ENCODE results near the gene KMT2B.
"Not testable (repeated sequence)": the region's sequence is repeated elsewhere in the genome, so short reads cannot be mapped to it uniquely, and the experiment has no call there.

Gene KMT2B

DNA sequence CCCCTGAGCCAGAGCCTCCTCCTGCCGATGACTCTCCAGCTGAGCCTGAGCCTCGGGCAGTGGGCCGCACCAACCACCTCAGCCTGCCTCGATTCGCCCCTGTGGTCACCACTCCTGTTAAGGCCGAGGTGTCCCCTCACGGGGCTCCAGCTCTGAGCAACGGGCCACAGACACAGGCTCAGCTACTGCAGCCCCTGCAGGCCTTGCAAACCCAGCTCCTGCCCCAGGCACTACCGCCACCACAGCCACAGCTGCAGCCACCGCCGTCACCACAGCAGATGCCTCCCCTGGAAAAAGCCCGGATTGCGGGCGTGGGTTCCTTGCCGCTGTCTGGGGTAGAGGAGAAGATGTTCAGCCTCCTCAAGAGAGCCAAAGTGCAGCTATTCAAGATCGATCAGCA, 3.6 kb downstream of the KMT2B start:
- WGBS = 96% methylated on average over 16 of the region's 16 CpGs
- H3K4me1 ChIP-seq (ENCODE audit: insufficient read depth, low read length) = peaks cover 5% of the 10 kb centered on the region; the same call in 1 of the 2 replicates
- no peak overlapping the region for H3K27ac ChIP-seq (ENCODE audit: low read depth, low read length)
- H3K27me3 ChIP-seq (ENCODE audit: insufficient read depth, low read length) = no peaks in the 10 kb centered on the region
- H3K9ac ChIP-seq (ENCODE audit: low read depth, low read length) = no peak overlapping the region
- H3K36me3 ChIP-seq (ENCODE audit: insufficient read depth, low read length) = peaks cover 63% of the 10 kb centered on the region
- H3K4me3 ChIP-seq (ENCODE audit: low read length) = no peak overlapping the region
- no peaks in the 10 kb centered on the region for H3K9me3 ChIP-seq (ENCODE audit: insufficient read depth, low read depth, low read length)

DNA sequence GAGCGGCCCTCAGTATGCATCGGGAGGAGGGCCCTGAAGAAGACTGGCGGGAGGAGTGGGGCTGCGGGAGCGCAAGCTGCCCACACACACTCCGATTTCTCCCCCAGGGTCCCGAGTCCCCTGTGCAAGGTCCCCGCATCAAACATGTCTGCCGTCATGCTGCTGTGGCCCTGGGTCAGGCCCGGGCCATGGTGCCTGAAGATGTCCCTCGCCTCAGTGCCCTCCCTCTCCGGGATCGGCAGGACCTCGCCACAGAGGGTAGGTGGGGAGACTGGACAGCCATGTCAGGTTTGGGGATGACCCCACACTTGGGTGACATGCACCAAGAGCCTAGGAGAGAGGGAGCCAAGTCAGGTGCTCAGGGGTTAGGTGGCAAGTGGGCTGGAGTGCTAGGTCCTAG, 4.7 kb downstream of the KMT2B start:
- peaks cover 72% of the 10 kb centered on the region for H3K36me3 ChIP-seq (ENCODE audit: insufficient read depth, low read length)
- peaks cover 5% of the 10 kb centered on the region; the same call in 1 of the 2 replicates for H3K4me1 ChIP-seq (ENCODE audit: insufficient read depth, low read length)
- H3K27me3 ChIP-seq (ENCODE audit: insufficient read depth, low read length) = no peaks in the 10 kb centered on the region
- 95% methylated on average over 14 of the region's 14 CpGs for WGBS
- H3K4me3 ChIP-seq (ENCODE audit: low read length) = no peak overlapping the region
- no peak overlapping the region for H3K27ac ChIP-seq (ENCODE audit: low read depth, low read length)
- H3K9ac ChIP-seq (ENCODE audit: low read depth, low read length) = no peak overlapping the region
- H3K9me3 ChIP-seq (ENCODE audit: insufficient read depth, low read depth, low read length) = no peaks in the 10 kb centered on the region

DNA sequence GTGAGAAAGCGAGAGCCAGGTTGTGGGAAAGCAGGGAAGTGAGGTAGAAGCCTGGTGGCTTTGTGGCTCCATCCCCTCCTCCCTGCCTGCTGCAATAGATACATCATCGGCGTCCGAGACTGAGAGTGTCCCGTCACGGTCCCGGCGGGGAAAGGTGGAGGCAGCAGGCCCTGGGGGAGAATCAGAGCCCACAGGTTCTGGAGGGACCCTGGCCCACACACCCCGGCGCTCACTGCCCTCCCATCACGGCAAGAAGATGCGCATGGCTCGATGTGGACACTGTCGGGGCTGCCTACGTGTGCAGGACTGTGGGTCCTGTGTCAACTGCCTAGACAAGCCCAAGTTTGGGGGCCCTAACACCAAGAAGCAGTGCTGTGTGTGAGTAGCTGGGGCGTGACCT, 5.1 kb downstream of the KMT2B start:
- Histone ChIP-seq H3K27me3 (ENCODE audit: insufficient read depth, low read length) (no peaks in the 10 kb centered on the region), H3K4me1 (ENCODE audit: insufficient read depth, low read length) (peaks cover 5% of the 10 kb centered on the region; the same call in 1 of the 2 replicates), H3K27ac (ENCODE audit: low read depth, low read length) (no peak overlapping the region), H3K36me3 (ENCODE audit: insufficient read depth, low read length) (peaks cover 76% of the 10 kb centered on the region), H3K9ac (ENCODE audit: low read depth, low read length) (no peak overlapping the region), H3K4me3 (ENCODE audit: low read length) (no peak overlapping the region), H3K9me3 (ENCODE audit: insufficient read depth, low read depth, low read length) (no peaks in the 10 kb centered on the region)
- WGBS = 95% methylated on average over 16 of the region's 16 CpGs

DNA sequence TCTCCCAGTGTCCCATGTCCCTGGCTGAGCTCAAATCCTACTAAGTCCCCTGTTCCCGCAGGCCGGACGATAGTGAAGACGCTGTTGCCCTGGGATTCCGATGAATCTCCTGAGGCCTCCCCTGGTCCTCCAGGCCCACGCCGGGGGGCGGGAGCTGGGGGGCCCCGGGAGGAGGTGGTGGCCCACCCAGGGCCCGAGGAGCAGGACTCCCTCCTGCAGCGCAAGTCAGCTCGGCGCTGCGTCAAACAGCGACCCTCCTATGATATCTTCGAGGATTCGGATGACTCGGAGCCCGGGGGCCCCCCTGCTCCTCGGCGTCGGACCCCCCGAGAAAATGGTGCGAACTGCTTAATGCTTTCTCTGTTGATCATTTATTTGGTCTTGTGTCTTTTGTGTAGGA, 5.9 kb downstream of the KMT2B start:
- H3K9me3 ChIP-seq (ENCODE audit: insufficient read depth, low read depth, low read length) = no peaks in the 10 kb centered on the region
- 97% methylated on average over 24 of the region's 24 CpGs for WGBS
- no peak overlapping the region for H3K9ac ChIP-seq (ENCODE audit: low read depth, low read length)
- peaks cover 5% of the 10 kb centered on the region; the same call in 1 of the 2 replicates for H3K4me1 ChIP-seq (ENCODE audit: insufficient read depth, low read length)
- no peak overlapping the region for H3K27ac ChIP-seq (ENCODE audit: low read depth, low read length)
- H3K4me3 ChIP-seq (ENCODE audit: low read length) = no peak overlapping the region
- peaks cover 84% of the 10 kb centered on the region for H3K36me3 ChIP-seq (ENCODE audit: insufficient read depth, low read length)
- no peaks in the 10 kb centered on the region for H3K27me3 ChIP-seq (ENCODE audit: insufficient read depth, low read length)

DNA sequence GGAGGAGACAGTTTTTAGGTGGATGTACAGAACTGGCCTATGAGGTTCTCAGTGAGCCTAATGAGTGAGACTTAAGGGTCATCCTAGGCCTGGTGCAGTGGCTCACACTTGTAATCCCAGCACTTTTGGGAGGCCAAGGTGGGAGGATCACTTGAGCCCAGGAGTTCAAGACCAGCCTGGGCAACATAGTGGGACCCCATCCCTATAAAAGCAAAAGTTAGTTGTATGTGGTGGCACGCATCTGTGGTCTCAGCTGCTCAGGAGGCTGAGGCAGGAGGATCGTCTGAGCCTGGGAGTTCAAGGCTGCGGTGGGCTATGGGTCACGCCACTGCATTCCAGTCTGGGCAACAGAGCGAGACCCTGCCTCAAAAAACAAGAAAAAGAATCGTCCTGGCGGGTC, 6.3 kb downstream of the KMT2B start:
- not testable (repeated sequence) for H3K9me3 ChIP-seq (ENCODE audit: insufficient read depth, low read depth, low read length); H3K4me3 ChIP-seq (ENCODE audit: low read length); H3K27ac ChIP-seq (ENCODE audit: low read depth, low read length); H3K27me3 ChIP-seq (ENCODE audit: insufficient read depth, low read length); H3K9ac ChIP-seq (ENCODE audit: low read depth, low read length); H3K4me1 ChIP-seq (ENCODE audit: insufficient read depth, low read length)
- 92% methylated on average over 7 of the region's 7 CpGs for WGBS
- H3K36me3 ChIP-seq (ENCODE audit: insufficient read depth, low read length) = peaks cover 88% of the 10 kb centered on the region

DNA sequence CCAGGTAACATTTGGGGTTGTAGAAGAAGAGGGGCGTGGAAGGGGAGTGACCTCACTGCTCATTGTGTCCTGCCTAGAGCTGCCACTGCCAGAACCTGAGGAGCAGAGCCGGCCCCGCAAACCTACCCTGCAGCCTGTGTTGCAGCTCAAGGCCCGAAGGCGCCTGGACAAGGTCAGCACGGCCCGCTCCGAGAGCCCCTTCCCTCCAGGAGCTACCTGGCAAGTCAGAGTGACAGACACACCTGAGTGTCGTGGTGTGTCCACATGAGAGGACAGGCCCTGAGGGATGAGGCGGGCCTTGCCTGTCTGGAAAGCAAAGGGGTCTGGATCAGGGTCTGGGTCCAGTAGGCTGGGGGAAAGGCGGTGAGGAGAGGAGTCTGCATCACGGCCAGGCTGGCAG, 6.8 kb downstream of the KMT2B start:
- Histone ChIP-seq H3K9ac (ENCODE audit: low read depth, low read length) (no peak overlapping the region), H3K4me1 (ENCODE audit: insufficient read depth, low read length) (no peaks in the 10 kb centered on the region), H3K9me3 (ENCODE audit: insufficient read depth, low read depth, low read length) (no peaks in the 10 kb centered on the region), H3K4me3 (ENCODE audit: low read length) (no peak overlapping the region), H3K27me3 (ENCODE audit: insufficient read depth, low read length) (no peaks in the 10 kb centered on the region), H3K36me3 (ENCODE audit: insufficient read depth, low read length) (peaks cover 93% of the 10 kb centered on the region), H3K27ac (ENCODE audit: low read depth, low read length) (no peak overlapping the region)
- WGBS = 95% methylated on average over 12 of the region's 12 CpGs

DNA sequence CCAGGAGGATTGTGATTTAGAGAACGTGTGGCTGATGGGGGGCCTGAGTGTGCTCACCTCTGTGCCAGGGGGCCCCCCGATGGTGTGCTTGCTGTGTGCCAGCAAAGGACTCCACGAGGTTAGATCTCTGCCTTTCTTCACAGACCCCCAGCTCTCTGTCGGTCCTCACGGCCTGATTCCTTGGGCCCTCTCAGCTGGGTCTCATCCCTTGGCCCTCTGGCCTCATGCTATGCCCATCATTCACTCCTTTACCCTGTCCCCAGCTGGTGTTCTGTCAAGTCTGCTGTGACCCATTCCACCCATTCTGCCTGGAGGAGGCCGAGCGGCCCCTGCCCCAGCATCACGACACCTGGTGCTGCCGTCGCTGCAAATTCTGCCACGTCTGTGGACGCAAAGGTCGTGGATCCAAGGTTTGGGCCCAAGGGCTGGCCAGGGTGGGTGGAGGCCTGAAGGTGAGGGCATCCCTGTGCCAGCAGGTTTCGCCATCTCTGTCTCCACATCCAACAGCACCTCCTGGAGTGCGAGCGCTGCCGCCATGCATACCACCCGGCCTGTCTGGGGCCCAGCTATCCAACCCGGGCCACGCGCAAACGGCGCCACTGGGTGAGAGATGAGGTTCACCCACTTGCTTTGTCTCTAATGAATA, 7.5 kb downstream of the KMT2B start:
- Histone ChIP-seq H3K9me3 (ENCODE audit: insufficient read depth, low read depth, low read length) (no peaks in the 10 kb centered on the region), H3K27me3 (ENCODE audit: insufficient read depth, low read length) (no peaks in the 10 kb centered on the region), H3K36me3 (ENCODE audit: insufficient read depth, low read length) (peaks cover 95% of the 10 kb centered on the region), H3K27ac (ENCODE audit: low read depth, low read length) (no peak overlapping the region), H3K4me3 (ENCODE audit: low read length) (no peak overlapping the region), H3K9ac (ENCODE audit: low read depth, low read length) (no peak overlapping the region), H3K4me1 (ENCODE audit: insufficient read depth, low read length) (no peaks in the 10 kb centered on the region)
- 96% methylated on average over 23 of the region's 23 CpGs for WGBS

DNA sequence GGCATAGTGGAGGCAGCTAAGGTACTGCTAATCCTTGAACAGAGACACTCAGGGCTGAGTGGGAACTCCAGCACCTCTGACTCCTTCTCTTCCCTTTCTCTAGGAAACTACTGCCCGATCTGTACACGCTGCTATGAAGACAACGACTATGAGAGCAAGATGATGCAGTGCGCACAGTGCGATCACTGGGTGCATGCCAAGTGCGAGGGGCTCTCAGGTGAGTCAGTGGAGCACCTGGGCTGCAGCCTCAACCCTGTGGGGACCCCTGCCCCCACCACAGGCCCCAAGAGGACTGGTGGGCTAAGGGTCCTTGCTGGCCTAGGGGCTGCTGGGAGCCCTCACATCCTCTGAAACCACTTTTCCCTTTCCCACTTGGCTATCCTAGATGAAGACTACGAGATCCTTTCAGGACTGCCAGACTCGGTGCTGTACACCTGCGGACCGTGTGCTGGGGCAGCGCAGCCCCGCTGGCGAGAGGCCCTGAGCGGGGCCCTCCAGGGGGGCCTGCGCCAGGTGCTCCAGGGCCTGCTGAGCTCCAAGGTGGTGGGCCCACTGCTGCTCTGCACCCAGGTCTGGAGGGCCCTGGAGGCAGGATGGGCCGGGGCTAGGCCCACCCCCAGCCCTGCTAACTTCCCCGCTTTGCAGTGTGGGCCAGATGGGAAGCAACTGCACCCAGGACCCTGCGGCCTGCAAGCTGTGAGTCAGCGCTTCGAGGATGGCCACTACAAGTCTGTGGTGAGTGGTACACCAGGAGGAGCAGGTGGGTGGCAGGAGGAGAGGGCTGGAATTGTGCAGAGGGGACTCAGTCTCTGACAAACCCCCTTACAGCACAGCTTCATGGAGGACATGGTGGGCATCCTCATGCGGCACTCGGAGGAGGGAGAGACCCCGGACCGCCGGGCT, 9.5 kb downstream of the KMT2B start:
- Histone ChIP-seq H3K27me3 (ENCODE audit: insufficient read depth, low read length) (no peaks in the 10 kb centered on the region), H3K36me3 (ENCODE audit: insufficient read depth, low read length) (peaks cover 96% of the 10 kb centered on the region), H3K4me1 (ENCODE audit: insufficient read depth, low read length) (no peaks in the 10 kb centered on the region), H3K4me3 (ENCODE audit: low read length) (no peak overlapping the region), H3K9me3 (ENCODE audit: insufficient read depth, low read depth, low read length) (no peaks in the 10 kb centered on the region), H3K27ac (ENCODE audit: low read depth, low read length) (no peak overlapping the region), H3K9ac (ENCODE audit: low read depth, low read length) (no peak overlapping the region)
- WGBS = 96% methylated on average over 25 of the region's 25 CpGs

DNA sequence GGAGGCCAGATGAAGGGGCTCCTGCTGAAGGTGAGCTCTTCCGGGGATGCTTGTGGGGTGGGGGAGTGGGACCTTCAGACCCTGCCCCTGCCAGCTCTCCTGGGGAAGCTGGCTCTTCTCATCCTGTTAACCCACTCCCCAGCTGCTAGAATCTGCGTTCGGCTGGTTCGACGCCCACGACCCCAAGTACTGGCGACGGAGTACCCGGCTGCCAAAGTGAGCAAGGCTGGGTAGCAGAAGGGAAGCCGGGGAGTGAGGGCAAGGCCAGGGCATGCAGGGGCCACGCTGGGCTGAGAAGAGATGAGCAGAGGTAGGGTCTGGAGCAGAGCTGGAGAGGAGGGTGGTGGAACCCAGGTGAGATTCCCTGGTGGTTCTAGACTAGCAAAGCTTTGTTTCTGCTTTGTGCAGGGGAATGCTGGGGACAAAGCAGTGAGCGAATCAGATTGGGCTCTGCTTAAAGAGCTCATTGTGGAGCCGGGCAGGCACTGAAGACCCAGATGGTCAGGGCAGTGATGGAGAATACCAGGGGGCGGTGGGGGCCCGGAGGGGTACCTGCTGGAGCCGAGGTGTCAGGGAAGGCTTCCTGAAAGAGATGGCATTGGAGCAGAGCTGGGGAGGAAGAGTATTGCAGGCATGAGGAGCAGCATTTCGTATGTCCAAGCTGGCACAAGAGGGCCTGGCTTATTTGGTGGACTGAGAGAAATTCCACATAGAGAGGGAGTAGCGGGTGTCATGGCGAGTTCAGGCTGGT, 10.3 kb downstream of the KMT2B start:
- Histone ChIP-seq H3K9ac (ENCODE audit: low read depth, low read length) (no peak overlapping the region), H3K4me1 (ENCODE audit: insufficient read depth, low read length) (no peaks in the 10 kb centered on the region), H3K27me3 (ENCODE audit: insufficient read depth, low read length) (no peaks in the 10 kb centered on the region), H3K9me3 (ENCODE audit: insufficient read depth, low read depth, low read length) (no peaks in the 10 kb centered on the region), H3K4me3 (ENCODE audit: low read length) (no peak overlapping the region), H3K27ac (ENCODE audit: low read depth, low read length) (no peak overlapping the region), H3K36me3 (ENCODE audit: insufficient read depth, low read length) (peaks cover 91% of the 10 kb centered on the region)
- WGBS = 95% methylated on average over 19 of the region's 19 CpGs

DNA sequence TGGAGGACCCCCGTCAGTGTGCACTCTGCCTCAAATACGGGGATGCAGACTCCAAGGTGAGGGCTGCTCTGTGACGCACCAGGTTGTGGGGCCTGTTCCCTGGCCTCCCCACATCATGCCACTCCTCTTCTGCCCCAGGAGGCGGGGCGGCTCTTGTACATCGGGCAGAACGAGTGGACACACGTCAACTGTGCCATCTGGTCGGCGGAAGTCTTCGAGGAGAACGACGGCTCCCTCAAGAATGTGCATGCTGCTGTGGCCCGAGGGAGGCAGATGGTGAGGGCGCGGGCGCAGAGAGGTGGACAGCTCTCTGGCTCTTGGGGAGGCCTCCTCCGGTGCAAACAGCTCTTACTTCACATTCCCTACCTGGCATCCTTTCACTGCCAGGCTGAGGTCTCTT, 11.2 kb downstream of the KMT2B start:
- Histone ChIP-seq H3K4me3 (ENCODE audit: low read length) (no peak overlapping the region), H3K27me3 (ENCODE audit: insufficient read depth, low read length) (no peaks in the 10 kb centered on the region), H3K36me3 (ENCODE audit: insufficient read depth, low read length) (peaks cover 90% of the 10 kb centered on the region), H3K27ac (ENCODE audit: low read depth, low read length) (no peak overlapping the region), H3K9ac (ENCODE audit: low read depth, low read length) (no peak overlapping the region), H3K9me3 (ENCODE audit: insufficient read depth, low read depth, low read length) (no peaks in the 10 kb centered on the region), H3K4me1 (ENCODE audit: insufficient read depth, low read length) (no peaks in the 10 kb centered on the region)
- 96% methylated on average over 18 of the region's 18 CpGs for WGBS

DNA sequence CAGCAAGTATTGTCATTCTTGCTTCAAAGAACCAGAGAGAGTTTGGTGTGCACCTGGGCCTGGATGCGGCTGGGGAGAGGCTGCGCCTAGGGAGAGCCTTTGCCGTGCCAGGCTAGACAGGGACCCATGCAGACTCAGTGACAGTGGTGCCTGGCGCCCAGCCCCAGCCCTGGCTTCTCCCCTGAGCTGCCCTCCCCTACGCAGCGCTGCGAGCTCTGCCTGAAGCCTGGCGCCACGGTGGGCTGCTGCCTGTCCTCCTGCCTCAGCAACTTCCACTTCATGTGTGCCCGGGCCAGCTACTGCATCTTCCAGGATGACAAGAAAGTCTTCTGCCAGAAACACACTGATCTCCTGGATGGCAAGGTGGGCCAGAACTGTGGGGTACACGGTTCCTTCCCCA, 12.0 kb downstream of the KMT2B start:
- Histone ChIP-seq H3K9me3 (ENCODE audit: insufficient read depth, low read depth, low read length) (no peaks in the 10 kb centered on the region), H3K4me3 (ENCODE audit: low read length) (no peak overlapping the region), H3K9ac (ENCODE audit: low read depth, low read length) (no peak overlapping the region), H3K27me3 (ENCODE audit: insufficient read depth, low read length) (no peaks in the 10 kb centered on the region), H3K4me1 (ENCODE audit: insufficient read depth, low read length) (no peaks in the 10 kb centered on the region), H3K36me3 (ENCODE audit: insufficient read depth, low read length) (peaks cover 90% of the 10 kb centered on the region), H3K27ac (ENCODE audit: low read depth, low read length) (no peak overlapping the region)
- 95% methylated on average over 11 of the region's 11 CpGs for WGBS

Data from HUES64 (cell line).